DND-41 (cell line): ENCODE measurements around the gene THG1L.

Experiments
- ATAC-seq: fragments of 200-7000 bp; cut with Tn5 transposase; 3 replicates; pipeline ENCODE4 v1.9.1; 2021; ENCODE audit warnings: low read depth; ENCODE audit not compliant: insufficient read depth
- DNase-seq: peaks from one replicate; pipeline ENCODE4 v3.0.0-alpha.2; 2020
- H2AFZ ChIP-seq: 2 replicates; pipeline ENCODE4 v1.6.0; 2012; ENCODE audit warnings: low read depth, low read length
- H3K27ac ChIP-seq: 2 replicates; pipeline ENCODE4 v1.5.1; 2012; ENCODE audit warnings: low read length, inconsistent platforms
- H3K27me3 ChIP-seq: fragments of 200-600 bp; sonication (generic); 2 replicates; pipeline ENCODE4 v1.6.0; 2012; ENCODE audit warnings: low read length, mild to moderate bottlenecking, inconsistent platforms; ENCODE audit not compliant: insufficient read depth, poor library complexity
- H3K36me3 ChIP-seq: 2 replicates; pipeline ENCODE4 v1.5.1; 2012; ENCODE audit warnings: low read length, inconsistent platforms; ENCODE audit not compliant: insufficient read depth
- H3K4me1 ChIP-seq: 2 replicates; pipeline ENCODE4 v1.5.1; 2012; ENCODE audit warnings: mild to moderate bottlenecking, low read length; ENCODE audit not compliant: insufficient read depth
- H3K4me2 ChIP-seq: 2 replicates; pipeline ENCODE4 v1.6.0; 2012; ENCODE audit warnings: mild to moderate bottlenecking, moderate library complexity, low read length, inconsistent platforms; ENCODE audit not compliant: insufficient read depth
- H3K4me3 ChIP-seq, 2 experiments: fragments of 200-600 bp in 1 of 2; shearing (Covaris generic) in 1 of 2; 2 replicates each; pipeline ENCODE4 v1.5.1; 2012 to 2016; ENCODE audit warnings: inconsistent platforms in 2 of 2, low read length in 2 of 2, mild to moderate bottlenecking in 2 of 2, low read depth in 1 of 2, moderate library complexity in 1 of 2
- H3K79me2 ChIP-seq: 2 replicates; pipeline ENCODE4 v1.6.0; 2012; ENCODE audit warnings: low read length, inconsistent platforms; ENCODE audit not compliant: insufficient read depth
- H3K9ac ChIP-seq: 2 replicates; pipeline ENCODE4 v1.6.0; 2012; ENCODE audit warnings: low read depth, mild to moderate bottlenecking, inconsistent platforms, low read length, moderate library complexity
- H3K9me3 ChIP-seq: 2 replicates; pipeline ENCODE4 v1.5.1; 2012; ENCODE audit warnings: low read length, moderate library complexity, mild to moderate bottlenecking, inconsistent platforms; ENCODE audit not compliant: insufficient read depth, severe bottlenecking
- H4K20me1 ChIP-seq: 2 replicates; pipeline ENCODE4 v1.6.0; 2012; ENCODE audit warnings: low read length; ENCODE audit not compliant: insufficient read depth
- EZH2 ChIP-seq: IDR thresholded peaks from 3 replicates; pipeline ENCODE4 v1.6.1; 2012; ENCODE audit warnings: borderline replicate concordance, low read depth, mild to moderate bottlenecking, moderate library complexity, low read length, inconsistent platforms; ENCODE audit not compliant: severe bottlenecking
- TF ChIP-seq, protein P1 (sequence below): IDR thresholded peaks from 2 replicates; pipeline ENCODE4 v1.5.1; 2012; ENCODE audit warnings: borderline replicate concordance, low read length, moderate library complexity, mild to moderate bottlenecking; ENCODE audit not compliant: poor library complexity, severe bottlenecking; ENCODE audit errors: extremely low read depth

The THG1L gene

GRCh38 chr5:157703736-157704135, 27.5 kb upstream of the THG1L start:
- Histone ChIP-seq H3K4me2 (no peak overlapping the region), H3K4me1 (no peaks in the 10 kb centered on the region), H3K79me2 (no peaks in the 10 kb centered on the region), H3K9ac (no peak overlapping the region), H4K20me1 (no peaks in the 10 kb centered on the region), H3K36me3 (no peaks in the 10 kb centered on the region), H3K27me3 (no peaks in the 10 kb centered on the region), H3K9me3 (peaks cover 10% of the 10 kb centered on the region), H2AFZ (no peak overlapping the region), H3K4me3 (no peak overlapping the region), H3K27ac (no peak overlapping the region)
- TF ChIP-seq, protein P1, sequence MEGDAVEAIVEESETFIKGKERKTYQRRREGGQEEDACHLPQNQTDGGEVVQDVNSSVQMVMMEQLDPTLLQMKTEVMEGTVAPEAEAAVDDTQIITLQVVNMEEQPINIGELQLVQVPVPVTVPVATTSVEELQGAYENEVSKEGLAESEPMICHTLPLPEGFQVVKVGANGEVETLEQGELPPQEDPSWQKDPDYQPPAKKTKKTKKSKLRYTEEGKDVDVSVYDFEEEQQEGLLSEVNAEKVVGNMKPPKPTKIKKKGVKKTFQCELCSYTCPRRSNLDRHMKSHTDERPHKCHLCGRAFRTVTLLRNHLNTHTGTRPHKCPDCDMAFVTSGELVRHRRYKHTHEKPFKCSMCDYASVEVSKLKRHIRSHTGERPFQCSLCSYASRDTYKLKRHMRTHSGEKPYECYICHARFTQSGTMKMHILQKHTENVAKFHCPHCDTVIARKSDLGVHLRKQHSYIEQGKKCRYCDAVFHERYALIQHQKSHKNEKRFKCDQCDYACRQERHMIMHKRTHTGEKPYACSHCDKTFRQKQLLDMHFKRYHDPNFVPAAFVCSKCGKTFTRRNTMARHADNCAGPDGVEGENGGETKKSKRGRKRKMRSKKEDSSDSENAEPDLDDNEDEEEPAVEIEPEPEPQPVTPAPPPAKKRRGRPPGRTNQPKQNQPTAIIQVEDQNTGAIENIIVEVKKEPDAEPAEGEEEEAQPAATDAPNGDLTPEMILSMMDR: no peak
- TF ChIP-seq EZH2: no peak
- DNase-seq (no peak), ATAC-seq (no peak)

DNA sequence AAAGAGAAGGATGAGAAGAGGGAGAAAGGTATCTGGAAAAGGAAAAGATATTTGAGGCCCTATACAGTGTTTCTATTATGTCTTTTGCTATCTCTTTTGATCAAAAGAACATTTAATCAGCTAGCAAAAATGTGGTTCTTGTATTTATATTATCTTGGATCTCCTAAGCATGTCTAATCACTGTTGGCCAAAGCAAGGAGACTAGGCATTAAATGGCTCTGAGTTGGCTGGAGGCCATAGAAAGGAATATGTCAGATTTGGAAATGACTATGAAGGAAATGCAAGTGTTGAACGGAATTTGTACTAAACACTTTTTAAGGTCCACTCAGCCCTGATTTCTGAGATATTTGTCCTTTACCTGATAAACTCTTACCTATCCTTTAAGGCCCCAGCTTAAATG, 22.4 kb upstream of the THG1L start:
- H3K4me3 ChIP-seq: no peak overlapping the region
- H2AFZ ChIP-seq: no peak overlapping the region
- DNase-seq (no peak), ATAC-seq (no peak)
- no peaks in the 10 kb centered on the region for H3K79me2 ChIP-seq
- H3K9me3 ChIP-seq: no peaks in the 10 kb centered on the region
- H4K20me1 ChIP-seq: no peaks in the 10 kb centered on the region
- H3K27ac ChIP-seq: no peak overlapping the region
- H3K36me3 ChIP-seq: no peaks in the 10 kb centered on the region
- H3K4me1 ChIP-seq: no peaks in the 10 kb centered on the region
- TF ChIP-seq, protein P1: no peak
- no peak for TF ChIP-seq EZH2
- H3K4me2 ChIP-seq: no peak overlapping the region
- no peak overlapping the region for H3K9ac ChIP-seq
- H3K27me3 ChIP-seq: no peaks in the 10 kb centered on the region

DNA sequence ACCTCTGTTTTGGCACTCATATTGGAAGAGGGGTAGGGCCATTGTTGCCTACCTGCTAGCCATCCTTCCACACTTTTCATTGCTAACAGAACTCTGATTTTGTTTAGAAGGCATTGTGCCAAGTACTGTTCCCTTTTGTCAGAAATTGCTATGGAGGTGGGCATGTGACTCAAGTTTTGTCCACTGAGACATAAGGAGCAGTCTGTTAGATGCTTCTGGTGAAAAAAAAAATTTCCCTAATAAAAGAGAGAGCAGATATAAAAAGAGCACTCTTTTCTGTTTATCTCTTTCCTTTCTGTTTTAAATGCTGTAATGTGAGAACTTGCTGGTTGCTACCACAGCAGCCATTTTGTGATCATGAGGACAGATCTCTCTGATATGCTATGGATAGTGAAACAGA, 21.9 kb upstream of the THG1L start:
- Histone ChIP-seq H3K79me2 (no peaks in the 10 kb centered on the region), H4K20me1 (no peaks in the 10 kb centered on the region), H3K36me3 (no peaks in the 10 kb centered on the region), H3K9ac (no peak overlapping the region), H3K27me3 (no peaks in the 10 kb centered on the region), H3K27ac (no peak overlapping the region), H3K4me2 (no peak overlapping the region), H3K9me3 (no peaks in the 10 kb centered on the region), H2AFZ (no peak overlapping the region), H3K4me1 (no peaks in the 10 kb centered on the region), H3K4me3 (no peak overlapping the region)
- TF ChIP-seq EZH2: no peak
- TF ChIP-seq, protein P1: no peak
- DNase-seq (no peak), ATAC-seq (no peak)

DNA sequence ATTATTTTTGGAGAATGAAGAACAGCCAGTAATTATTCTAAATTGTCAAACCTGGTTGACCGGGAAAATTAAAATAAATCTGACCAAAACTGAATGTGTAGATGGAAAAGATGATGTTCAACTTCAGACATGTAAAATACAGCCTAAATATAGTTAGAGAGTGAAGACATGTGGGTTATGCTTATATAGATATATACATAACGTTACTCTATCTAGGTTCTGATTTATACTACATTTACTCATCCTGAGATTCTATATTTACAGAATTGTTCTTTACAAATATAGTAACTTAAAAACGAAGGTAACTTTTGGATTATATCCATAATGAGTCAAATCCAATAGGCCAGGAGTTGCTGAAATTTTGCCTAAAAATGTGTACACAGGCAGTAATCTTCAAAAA, 20.8 kb upstream of the THG1L start:
- Histone ChIP-seq H3K9me3 (no peaks in the 10 kb centered on the region), H2AFZ (no peak overlapping the region), H3K79me2 (no peaks in the 10 kb centered on the region), H3K27ac (no peak overlapping the region), H3K36me3 (no peaks in the 10 kb centered on the region), H4K20me1 (no peaks in the 10 kb centered on the region), H3K4me1 (no peaks in the 10 kb centered on the region), H3K27me3 (no peaks in the 10 kb centered on the region), H3K9ac (no peak overlapping the region), H3K4me3 (no peak overlapping the region), H3K4me2 (no peak overlapping the region)
- no peak for DNase-seq
- TF ChIP-seq, protein P1: no peak
- no peak for TF ChIP-seq EZH2
- ATAC-seq: no peak
